LNCAP (cell line): ENCODE measurements around the gene CXorf58.

Experiments
- CTCF ChIP-seq: fragments of 450-650 bp; IDR thresholded peaks from 2 replicates; pipeline ENCODE4 v1.5.1; 2017; ENCODE audit warnings: mild to moderate bottlenecking

CXorf58 gene

GRCh38 chrX:23935106-23935505 lies 27.3 kb downstream of the CXorf58 start:
- TF ChIP-seq CTCF = no peak

- no peak for TF ChIP-seq CTCF
Observed at GRCh38 chrX:23936180-23936579, 28.4 kb downstream of the CXorf58 start.

GRCh38 chrX:23937100-23937499 lies 29.3 kb downstream of the CXorf58 start:
- TF ChIP-seq CTCF = no peak

GRCh38 chrX:23938690-23939089 lies 30.9 kb downstream of the CXorf58 start:
- no peak for TF ChIP-seq CTCF

GRCh38 chrX:23939203-23939602 lies 31.4 kb downstream of the CXorf58 start:
- no peak for TF ChIP-seq CTCF

- TF ChIP-seq CTCF = no peak
Observed at GRCh38 chrX:23944234-23944633, 36.4 kb downstream of the CXorf58 start.

- TF ChIP-seq CTCF = no peak
Observed at GRCh38 chrX:23945206-23945605, 37.4 kb downstream of the CXorf58 start.

- no peak for TF ChIP-seq CTCF
Observed at GRCh38 chrX:23952391-23952790, 44.6 kb downstream of the CXorf58 start.
